ENCODE results near the gene EPS8L2. TPM values are rescaled to one million over a fixed set of nuclear protein-coding genes. Genes with fewer than 3 reads are reported as not detected.

EPS8L2 gene
- total and polyA plus RNA-seq, 2 of the 4 experiments (the other 2 are of a cell fraction): 17.2 to 39.4 TPM

GRCh38 chr11:706957-707816, 1.2 kb downstream of the EPS8L2 start:
- no TSS peak for BruUV-seq (replicated peaks)
- peak overlapping the region; percentile 98 for H3K14ac ChIP-seq (replicated peaks; ENCODE audit: low read depth, low read length)
- TF ChIP-seq CHD1 (IDR thresholded peaks at IDR 0.05; ENCODE audit: low read depth, low read length) (no peak), MAZ (IDR thresholded peaks at IDR 0.05; ENCODE audit: borderline replicate concordance, low read depth, low read length) (peak; percentile 35; the same call in 1 of the 2 replicates)
- 48% methylated on average over 21 of the region's 30 CpGs; no CpG with 5 or more reads in 1 of the 2 experiments for WGBS, 2 experiments (ENCODE audit: extremely low coverage in 2 of 2, insufficient read length in 1 of 2)
- H3K4me1 ChIP-seq (ENCODE audit: control insufficient read depth, insufficient read depth, low read length): peaks cover 21% of the 10 kb centered on the region
- ChIA-PET CTCF (interaction anchor here (0.7 to 1.1 kb wide), 2 partner anchors 10 to 19 kb away, joined by 3 to 4 read pairs; no protein-coding TSS in a partner anchor), POLR2A (ENCODE audit: unreplicated experiment) (no interaction called here)
- peak overlapping the region; percentile 78 for H4K5ac ChIP-seq (ENCODE audit: low read depth, low read length)
- no peaks in the 10 kb centered on the region for H4K20me1 ChIP-seq (ENCODE audit: insufficient read depth, low read length)
- H3K23ac ChIP-seq (ENCODE audit: low read depth, low read length): peak overlapping the region; percentile 90
- H3K9ac ChIP-seq (ENCODE audit: low read depth, low read length): peak overlapping the region; percentile 68
- peak overlapping the region; percentile 92 for H2AFZ ChIP-seq (replicated peaks; ENCODE audit: low read length, poor library complexity)
- H4K8ac ChIP-seq (ENCODE audit: low read depth in 2 of 2, low read length in 2 of 2): peak overlapping the region; percentile 88 to 97
- H3K4me3 ChIP-seq (ENCODE audit: insufficient read depth, low read depth, low read length): peak overlapping the region; percentile 53
- H3K18ac ChIP-seq (ENCODE audit: low read depth, low read length): peak overlapping the region; percentile 42
- peak overlapping the region; percentile 98 for H2AK5ac ChIP-seq (ENCODE audit: low read depth, low read length)
- DNase-seq: no peak
- ATAC-seq (ENCODE audit: low read depth): peak; percentile 67
- no peaks in the 10 kb centered on the region for H3K27me3 ChIP-seq (ENCODE audit: control insufficient read depth, insufficient read depth, low read length)
- no peaks in the 10 kb centered on the region for H3K9me3 ChIP-seq (ENCODE audit: control insufficient read depth, insufficient read depth, low read length)
- H3K79me1 ChIP-seq (ENCODE audit: low read depth in 1 of 2, low read length in 2 of 2): peaks cover 0 to 48% of the 10 kb centered on the region in 2 experiments
- dilution Hi-C loops (cut with HindIII; ENCODE audit: low sequenced_read_pairs, unreplicated experiment) (no loop called here), in situ Hi-C loops (cut with MboI; ENCODE audit: low sequenced_read_pairs) (no loop called here), intact Hi-C loops (cut with micrococcal nuclease) (no loop called here)
- H2BK120ac ChIP-seq (ENCODE audit: low read depth, low read length): peak overlapping the region; percentile 71
- peak overlapping the region; percentile 35; the same call in 1 of the 2 replicates for H3K56ac ChIP-seq (ENCODE audit: extremely low read depth, insufficient read depth, low read length)
- peak overlapping the region; percentile 58 for H3K27ac ChIP-seq (ENCODE audit: insufficient read depth, low read length)
- H2BK15ac ChIP-seq (ENCODE audit: low read depth, low read length): peak overlapping the region; percentile 86; the same call in 1 of the 3 replicates
- peak overlapping the region; percentile 86 for H2AK9ac ChIP-seq (replicated peaks; ENCODE audit: low read depth, low read length, poor library complexity)
- peaks cover 6% of the 10 kb centered on the region; the same call in 1 of the 2 replicates for H3K36me3 ChIP-seq (ENCODE audit: control insufficient read depth, insufficient read depth, low read length)
- H3K4ac ChIP-seq (ENCODE audit: low read depth, low read length): peak overlapping the region; percentile 92
- peak overlapping the region; percentile 51 for H2BK5ac ChIP-seq (ENCODE audit: low read depth, low read length, poor library complexity, severe bottlenecking)
- peak overlapping the region; percentile 93 for H4K91ac ChIP-seq (ENCODE audit: insufficient read depth, low read depth, low read length)
- H3K4me2 ChIP-seq (ENCODE audit: low read depth, low read length): peak overlapping the region; percentile 83
- H3K9me1 ChIP-seq (ENCODE audit: insufficient read depth, low read length): peaks cover 13% of the 10 kb centered on the region
- H2BK20ac ChIP-seq (ENCODE audit: low read depth, low read length): peak overlapping the region; percentile 64
